HG03460 (cell line): ENCODE data around the gene CAP1.
"Not testable (repeated sequence)": the region's sequence is repeated elsewhere in the genome, so short reads cannot be mapped to it uniquely, and the experiment has no call there.

Experiments
- ATAC-seq: cut with Tn5 transposase; IDR thresholded peaks from one replicate; pipeline ENCODE4 v1.9.1; 2021; ENCODE audit not compliant: unreplicated experiment

CAP1 gene

GRCh38 chr1:40040511-40041465, at the start of gene CAP1:
TSS of gene CAP1 (plus strand) at chr1:40040729. CDS start at chr1:40059347, 18,618 bp downstream.
- peak; percentile 65 for ATAC-seq

DNA sequence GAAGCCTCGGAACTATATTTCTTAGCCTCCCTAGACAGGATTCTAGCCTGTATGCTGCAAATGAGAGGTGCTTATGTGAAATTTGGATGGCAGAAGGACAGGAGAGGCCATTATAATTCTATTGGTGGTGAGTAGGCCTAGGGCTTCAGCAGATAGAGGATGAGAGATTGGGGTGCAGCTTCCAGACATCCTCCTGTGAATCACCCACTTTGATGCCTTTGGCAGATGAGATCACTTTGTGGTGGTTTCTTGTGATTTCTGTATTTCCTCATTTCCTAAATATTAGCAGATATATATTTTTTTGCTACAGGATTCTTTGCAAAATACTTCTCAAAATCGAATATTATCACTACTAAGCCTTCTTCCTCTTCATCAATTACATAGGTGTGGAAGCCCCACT, 48.3 kb upstream of the CAP1 start:
- ATAC-seq: no peak

DNA sequence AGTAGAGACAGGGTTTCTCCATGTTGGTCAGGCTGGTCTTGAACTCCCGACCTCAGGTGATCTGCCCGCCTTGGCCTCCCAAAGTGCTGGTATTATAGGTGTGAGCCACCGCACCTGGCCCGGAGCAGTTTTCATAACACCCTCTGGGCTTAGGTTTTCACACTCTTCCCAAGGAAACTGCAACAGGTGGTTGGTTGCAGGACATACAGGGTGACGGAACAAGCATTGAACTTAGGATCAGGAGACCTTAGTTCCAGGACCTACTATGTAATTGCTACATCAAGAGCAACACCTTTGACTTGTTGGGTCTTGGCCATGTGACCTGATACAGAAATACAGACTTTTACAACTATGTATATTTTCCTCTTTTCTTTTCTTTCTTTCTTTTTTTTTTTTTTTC, 47.6 kb upstream of the CAP1 start:
- no peak for ATAC-seq

- ATAC-seq: no peak
Observed at GRCh38 chr1:39995973-39996393, 44.5 kb upstream of the CAP1 start.

DNA sequence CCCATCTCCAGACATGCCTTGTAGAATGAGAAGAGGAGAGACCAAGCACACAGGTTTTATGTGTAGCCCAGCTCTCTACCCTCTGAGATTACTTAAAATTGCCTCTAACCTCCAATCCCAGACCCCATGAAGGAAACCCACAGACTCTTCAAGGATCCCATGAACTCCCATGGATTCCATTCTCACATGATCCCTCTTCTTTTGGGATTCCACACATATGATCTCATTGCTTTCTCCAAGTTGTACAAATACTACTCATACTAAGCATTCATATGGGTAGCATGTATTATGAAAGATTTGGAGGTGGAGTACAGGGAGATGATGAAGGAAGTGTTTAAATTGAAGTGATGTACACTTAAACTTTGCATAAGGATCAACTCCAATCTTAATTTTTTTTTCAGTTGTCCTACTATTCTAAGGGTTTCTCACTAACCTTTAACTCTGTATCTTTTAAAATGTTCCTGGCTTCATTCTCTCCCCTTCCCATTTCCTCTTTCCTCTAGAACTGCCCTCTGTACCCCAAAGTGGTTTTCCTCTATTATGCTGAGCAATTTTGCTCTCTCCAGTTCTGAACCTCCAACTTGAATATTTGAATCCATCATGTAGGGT, 44.0 kb upstream of the CAP1 start:
- no peak for ATAC-seq

- ATAC-seq: no peak
Observed at GRCh38 chr1:40001456-40001855, 39.1 kb upstream of the CAP1 start.

- ATAC-seq: peak; percentile 70
Observed at GRCh38 chr1:40003156-40004093, 37.1 kb upstream of the CAP1 start.

GRCh38 chr1:40004857-40005256, 35.7 kb upstream of the CAP1 start:
- no peak for ATAC-seq

GRCh38 chr1:40007481-40008034, 33.0 kb upstream of the CAP1 start:
- ATAC-seq: not testable (repeated sequence)

DNA sequence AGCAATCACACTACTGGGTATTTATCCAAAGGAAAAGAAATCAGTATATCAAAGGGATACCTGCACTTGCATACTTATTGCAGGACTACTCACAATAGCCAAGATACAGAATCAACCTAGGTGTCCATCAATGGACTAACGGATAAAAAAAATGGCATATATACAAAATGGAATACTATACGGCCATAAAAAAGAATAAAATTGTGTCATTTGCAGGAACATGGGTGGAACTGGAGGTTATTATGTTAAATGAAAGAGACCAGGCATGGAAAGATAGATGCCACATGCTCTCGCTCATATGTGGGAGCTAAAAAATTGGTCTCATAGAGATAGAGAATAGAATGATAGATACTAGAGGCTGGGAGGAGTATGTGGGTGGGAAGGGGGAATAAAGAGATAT, 29.3 kb upstream of the CAP1 start:
- no peak for ATAC-seq

- ATAC-seq: no peak
Observed at GRCh38 chr1:40014253-40014706, 26.2 kb upstream of the CAP1 start.

- no peak for ATAC-seq
Observed at GRCh38 chr1:40014812-40015594, 25.5 kb upstream of the CAP1 start.

GRCh38 chr1:40017951-40018575, 22.5 kb upstream of the CAP1 start:
- no peak for ATAC-seq

DNA sequence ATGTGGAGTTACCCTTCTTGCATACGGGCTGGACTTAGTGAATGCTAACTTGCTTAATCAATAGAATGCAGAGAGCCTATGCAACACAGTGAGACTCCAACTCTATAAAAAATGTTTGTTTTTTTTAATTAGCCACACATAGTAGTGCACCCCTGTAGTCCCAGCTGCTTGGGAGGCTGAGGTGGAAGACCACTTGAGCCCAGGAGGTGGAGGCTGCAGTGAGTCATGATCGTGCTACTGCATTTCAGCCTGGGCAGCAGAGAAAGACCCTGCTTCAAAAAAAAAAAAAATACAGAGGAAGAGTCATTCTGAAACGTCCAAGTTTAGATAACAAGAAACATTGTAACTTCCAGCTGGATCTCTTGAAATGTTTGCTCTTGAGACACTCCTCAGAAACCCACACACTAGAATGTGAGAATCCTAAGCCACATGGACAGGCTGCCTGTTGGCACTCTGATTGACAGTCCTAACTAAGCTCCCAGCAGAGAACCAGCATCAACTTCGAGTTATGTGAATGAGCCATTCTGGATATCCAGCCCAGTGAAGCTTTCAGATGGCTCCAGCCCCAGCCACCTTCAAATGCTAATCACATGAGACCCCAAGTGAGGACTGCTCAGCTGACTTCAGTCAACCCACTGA, 20.0 kb upstream of the CAP1 start:
- ATAC-seq: no peak

DNA sequence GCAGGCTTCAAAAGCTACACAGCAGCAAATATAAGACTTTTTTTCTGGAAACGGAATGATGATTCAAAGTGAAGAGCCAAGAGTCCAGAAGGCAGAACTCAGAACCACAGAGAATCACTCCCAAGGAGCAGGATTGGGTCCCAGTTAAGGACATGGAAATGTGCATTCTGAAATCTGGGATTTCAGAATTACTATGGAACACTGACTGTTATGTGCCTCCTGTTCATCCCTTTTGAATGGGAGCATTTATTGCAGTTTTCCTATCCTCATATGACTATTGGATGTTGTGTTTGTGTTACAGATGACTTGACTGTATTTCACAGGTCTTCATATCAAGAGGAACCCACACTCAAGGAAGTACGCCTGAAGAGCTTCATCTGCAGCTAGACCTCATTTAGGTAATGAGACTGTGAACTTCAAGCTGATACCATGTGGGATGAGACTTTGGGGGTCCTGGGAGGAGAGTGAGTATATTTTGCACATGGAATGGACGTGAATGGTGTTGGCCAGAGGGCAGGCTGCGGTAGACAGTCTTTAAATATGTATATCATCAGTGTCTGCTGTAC, 17.1 kb upstream of the CAP1 start:
- no peak for ATAC-seq

DNA sequence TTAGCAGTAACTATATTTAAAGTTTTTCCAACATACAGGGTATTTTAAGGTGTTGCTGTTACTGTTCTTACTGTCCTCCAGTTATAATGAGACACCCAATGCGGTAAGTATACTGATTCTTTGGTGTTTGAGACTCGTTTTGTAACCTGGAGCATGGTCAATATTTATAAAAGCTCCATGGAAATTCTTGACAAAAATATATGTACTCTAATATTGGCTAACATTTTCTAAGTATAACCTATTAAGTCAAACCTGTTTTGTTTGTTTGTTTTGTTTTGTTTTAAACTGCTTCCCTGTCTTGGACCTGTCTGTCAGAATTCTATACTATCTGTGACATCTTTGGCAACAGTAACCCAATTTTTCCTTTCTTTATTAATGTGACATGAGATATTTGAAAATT, 15.9 kb upstream of the CAP1 start:
- no peak for ATAC-seq

- ATAC-seq: no peak
Observed at GRCh38 chr1:40027647-40028046, 12.9 kb upstream of the CAP1 start.

DNA sequence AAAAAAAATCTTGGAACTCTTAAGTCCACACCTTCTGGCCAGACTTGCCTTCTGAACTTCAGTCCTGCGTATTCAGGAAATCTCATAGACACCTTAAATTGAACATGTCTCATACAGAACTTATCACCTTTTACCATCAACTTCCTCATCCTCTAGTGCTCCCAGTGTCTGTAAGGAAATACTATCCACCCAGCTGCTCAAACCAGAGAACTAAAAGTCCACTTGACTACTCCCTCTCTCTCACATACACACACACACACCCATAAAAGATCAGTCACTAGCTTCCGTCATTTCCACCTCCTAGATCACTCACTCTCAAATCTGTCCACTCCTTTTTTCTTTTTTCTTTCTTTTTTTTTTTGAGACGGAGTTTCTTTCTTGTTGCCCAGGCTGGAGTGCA, 10.9 kb upstream of the CAP1 start:
- no peak for ATAC-seq
